HepG2 (cell line): ENCODE data around the gene PMPCB. TPM values are rescaled to one million over a fixed set of nuclear protein-coding genes. Genes with fewer than 3 reads are reported as not detected.

ENCODE experiments used
- AGO2 ChIP-seq: fragments of 200-400 bp; formaldehyde crosslinking; optimal IDR thresholded peaks from 2 replicates; pipeline ENCODE3; 2017; ENCODE audit warnings: mild to moderate bottlenecking, low read depth, low read length, moderate library complexity
- BCL3 ChIP-seq: sonication (generic); formaldehyde crosslinking; IDR thresholded peaks from 2 replicates; pipeline ENCODE4 v1.5.1; 2020; ENCODE audit warnings: mild to moderate bottlenecking, missing genetic modification reagents, moderate library complexity
- CEBPB ChIP-seq: IDR thresholded peaks from 2 replicates; pipeline ENCODE4 v1.6.1; 2011; ENCODE audit warnings: low read depth, low read length, improper control_type of control experiment, borderline replicate concordance
- CSRNP2 ChIP-seq: sonication (generic); formaldehyde crosslinking; conservative IDR thresholded peaks from 2 replicates; pipeline ENCODE4 v1.8.0; 2022; ENCODE audit warnings: low read depth, missing genetic modification reagents
- FOSL2 ChIP-seq: sonication (generic); formaldehyde crosslinking; IDR thresholded peaks from 2 replicates; pipeline ENCODE4 v1.4.0; 2020; ENCODE audit warnings: missing genetic modification reagents
- HMGXB4 ChIP-seq, 2 experiments: sonication (generic) in 1 of 2; formaldehyde crosslinking in 1 of 2; IDR thresholded peaks; 2 replicates each; pipeline versions ENCODE4 v1.4.0 to v1.6.1; 2018 to 2020; ENCODE audit warnings: missing genetic modification reagents in 2 of 2, borderline replicate concordance in 1 of 2, low read depth in 1 of 2, mild to moderate bottlenecking in 1 of 2, missing biosample characterization in 1 of 2
- MYNN ChIP-seq: sonication (generic); formaldehyde crosslinking; IDR thresholded peaks from 2 replicates; pipeline ENCODE4 v1.4.0; 2020; ENCODE audit warnings: mild to moderate bottlenecking, low read depth, missing genetic modification reagents
- MZF1 ChIP-seq: sonication (generic); formaldehyde crosslinking; IDR thresholded peaks from 2 replicates; pipeline ENCODE4 v1.8.1; 2023; ENCODE audit warnings: mild to moderate bottlenecking, missing genetic modification reagents, borderline replicate concordance
- NRL ChIP-seq: sonication (generic); formaldehyde crosslinking; IDR thresholded peaks from 2 replicates; pipeline ENCODE4 v1.5.0; 2020; ENCODE audit warnings: missing genetic modification reagents, mild to moderate bottlenecking, moderate library complexity, borderline replicate concordance
- SP2 ChIP-seq: sonication (generic); formaldehyde crosslinking; IDR thresholded peaks from 2 replicates; pipeline ENCODE4 v1.5.1; 2020; ENCODE audit warnings: mild to moderate bottlenecking, missing genetic modification reagents
- ZBTB4 ChIP-seq: sonication (generic); formaldehyde crosslinking; IDR thresholded peaks from 2 replicates; pipeline ENCODE4 v1.4.0; 2020; ENCODE audit warnings: missing genetic modification reagents, mild to moderate bottlenecking, borderline replicate concordance
- ZBTB42 ChIP-seq: sonication (generic); formaldehyde crosslinking; IDR thresholded peaks from 2 replicates; pipeline ENCODE4 v1.5.0; 2020; ENCODE audit warnings: mild to moderate bottlenecking, missing genetic modification reagents
- ZFP41 ChIP-seq: sonication (generic); formaldehyde crosslinking; IDR thresholded peaks from 2 replicates; pipeline ENCODE4 v1.4.0; 2020; ENCODE audit warnings: mild to moderate bottlenecking, missing genetic modification reagents, borderline replicate concordance
- ZNF263 ChIP-seq: sonication (generic); formaldehyde crosslinking; IDR thresholded peaks from 2 replicates; pipeline ENCODE4 v1.4.0; 2020; ENCODE audit warnings: missing genetic modification reagents
- ZNF563 ChIP-seq: sonication (generic); formaldehyde crosslinking; IDR thresholded peaks from 2 replicates; pipeline ENCODE4 v1.8.0; 2022; ENCODE audit warnings: mild to moderate bottlenecking, moderate library complexity, missing genetic modification reagents
- ZNF619 ChIP-seq: sonication (generic); formaldehyde crosslinking; IDR thresholded peaks from 2 replicates; pipeline ENCODE4 v1.4.0; 2020; ENCODE audit warnings: mild to moderate bottlenecking, missing genetic modification reagents
- ZNF737 ChIP-seq: sonication (generic); formaldehyde crosslinking; IDR thresholded peaks from 2 replicates; pipeline ENCODE4 v1.5.0; 2020; ENCODE audit warnings: missing genetic modification reagents, mild to moderate bottlenecking, borderline replicate concordance
- ZZZ3 ChIP-seq: sonication (generic); formaldehyde crosslinking; IDR thresholded peaks from 2 replicates; pipeline ENCODE4 v1.4.0; 2020; ENCODE audit warnings: missing genetic modification reagents, mild to moderate bottlenecking, borderline replicate concordance
- polyA plus RNA-seq, 8 experiments: library from polyadenylated mRNA; depleted of rRNA in 3 of 8; stranded (reverse) in 7 of 8; unstranded in 1 of 8; fragments of >200 nt; fragmentation: Illumina TruSeq in 4 of 8; extraction: Trizol in 4 of 8; gene quantifications; 2 replicates each; pipeline versions ENCODE4 v1.2.1 to v1.2.3, GENCODE V29; 2011 to 2016; ENCODE audit warnings: low read depth in 4 of 8, missing spikeins in 1 of 8, mixed read lengths in 1 of 8; ENCODE audit not compliant: insufficient read depth in 1 of 8
- total RNA-seq, 5 experiments: library from RNA; depleted of rRNA; stranded (reverse); fragments of >200 nt; fragmentation: Illumina TruSeq; extraction: Trizol; gene quantifications; 2 replicates each; pipeline ENCODE4 v1.2.3, GENCODE V29; 2016; ENCODE audit warnings: low read depth in 1 of 5

Gene PMPCB
- total and polyA plus RNA-seq, 2 of the 13 experiments (the other 11 are each of a cell fraction or from before 2014, with no cell fraction given), result 80.8 to 124 TPM

GRCh38 chr7:103296901-103297836, at the start of gene PMPCB (continued):
- TF ChIP-seq CSRNP2 (CRISPR knock-in tag) (no peak), ZBTB4 (CRISPR knock-in tag) (peak; percentile 95; the same call in 1 of the 2 replicates), ZNF737 (CRISPR knock-in tag) (peak; percentile 77; the same call in 1 of the 2 replicates), AGO2 (peak; percentile 81), BCL3 (CRISPR knock-in tag) (peak; percentile 79), ZFP41 (CRISPR knock-in tag) (0 out of 2 replicates have a peak, but pooled peaks have one; percentile 63), SP2 (CRISPR knock-in tag) (0 out of 2 replicates have a peak, but pooled peaks have one; percentile 45), ZNF563 (CRISPR knock-in tag) (0 out of 2 replicates have a peak, but pooled peaks have one; percentile 30), HMGXB4 (CRISPR knock-in tag; IDR thresholded peaks at IDR 0.05; ENCODE audit: borderline replicate concordance in 1 of 2, low read depth in 1 of 2) (peak; percentile 96 to 98), CEBPB (peak; percentile 72; the same call in 1 of the 2 replicates), MZF1 (CRISPR knock-in tag) (no peak), MYNN (CRISPR knock-in tag) (peak; percentile 70), ZBTB42 (CRISPR knock-in tag) (0 out of 2 replicates have a peak, but pooled peaks have one; percentile 82), ZNF263 (CRISPR knock-in tag) (peak; percentile 37; the same call in 1 of the 2 replicates), ZZZ3 (CRISPR knock-in tag) (no peak; the same call in 1 of the 2 replicates), ZNF619 (CRISPR knock-in tag) (peak; percentile 84; the same call in 1 of the 2 replicates), NRL (peak; percentile 93), FOSL2 (CRISPR knock-in tag) (peak; percentile 64)
